Fibroblast of lung (primary cell): Measurements from ENCODE around the gene PUS1.

Experiments used
- CTCF ChIP-seq, 2 donors: IDR thresholded peaks in 1 of 2; conservative IDR thresholded peaks in 1 of 2; 1 replicate in 1 of 2; 2 replicates in 1 of 2; pipeline ENCODE4 v1.5.1; 2011 to 2012; ENCODE audit warnings: low read length in 2 of 2, control low read depth in 1 of 2, inconsistent platforms in 1 of 2, low read depth in 1 of 2, mild to moderate bottlenecking in 1 of 2
- EZH2 ChIP-seq: IDR thresholded peaks from 2 replicates; pipeline ENCODE4 v1.5.1; 2012; ENCODE audit warnings: low read length, control low read depth, mild to moderate bottlenecking; ENCODE audit errors: missing control alignments

GRCh38 chr12:131882804-131883520 lies 46.1 kb upstream of the PUS1 start:
- TF ChIP-seq EZH2 (no peak), CTCF (conservative IDR thresholded peaks at IDR 0.05 in 1 of 2, IDR thresholded peaks at IDR 0.05 in 1 of 2; ENCODE audit: low read depth in 1 of 2, low read length in 2 of 2) (no peak)
